Ascending aorta (tissue), 2 donors: ENCODE data around the gene SLC39A7. TPM values are rescaled to one million over a fixed set of nuclear protein-coding genes. Genes with fewer than 3 reads are reported as not detected.

ENCODE experiments used
- DNase-seq, 2 donors: peaks; one replicate each; pipeline ENCODE4 v3.0.0-alpha.2; 2019; ENCODE audit warnings: low spot score in 2 of 2
- H3K27ac ChIP-seq, 2 donors: fragments of 200-600 bp; sonication (generic); one replicate each; pipeline ENCODE4 v1.5.1; 2016 to 2017; ENCODE audit warnings: mild to moderate bottlenecking in 1 of 2
- H3K27me3 ChIP-seq: fragments of 200-600 bp; sonication (generic); one replicate; pipeline ENCODE4 v1.5.1; 2017
- H3K36me3 ChIP-seq, 2 donors: fragments of 200-600 bp; sonication (generic); one replicate each; pipeline ENCODE4 v1.5.1; 2016
- H3K4me1 ChIP-seq, 2 donors: fragments of 200-600 bp; sonication (generic); one replicate each; pipeline ENCODE4 v1.5.1; 2016 to 2017; ENCODE audit warnings: mild to moderate bottlenecking in 1 of 2
- H3K4me3 ChIP-seq, 2 donors: fragments of 200-600 bp; sonication (generic); one replicate each; pipeline ENCODE4 v1.5.1; 2016 to 2017; ENCODE audit warnings: mild to moderate bottlenecking in 1 of 2
- H3K9me3 ChIP-seq, 2 donors: fragments of 200-600 bp; sonication (generic); one replicate each; pipeline ENCODE4 v1.5.1; 2016
- CTCF ChIP-seq, 3 experiments: fragments of 200-600 bp in 2 of 3; fragments of 450-650 bp in 1 of 3; sonication (generic) in 2 of 3; IDR thresholded peaks; one replicate each; pipeline ENCODE4 v1.5.1; 2016 to 2019; ENCODE audit warnings: antibody characterized with exemption in 3 of 3, mild to moderate bottlenecking in 1 of 3, moderate library complexity in 1 of 3
- intact Hi-C: fragments of 100-400 bp; cut with DNase I; formaldehyde crosslinking; loops from one replicate; pipeline ENCODE4 v1.15.1; 2023
- total RNA-seq: library from RNA; depleted of rRNA; stranded (reverse); fragments of >200 nt; gene quantifications from one replicate; pipeline ENCODE4 v1.1.0, GENCODE V29; 2016

SLC39A7 gene
- total RNA-seq, 1 donor from 2014 or later, result 59.7 TPM

DNA sequence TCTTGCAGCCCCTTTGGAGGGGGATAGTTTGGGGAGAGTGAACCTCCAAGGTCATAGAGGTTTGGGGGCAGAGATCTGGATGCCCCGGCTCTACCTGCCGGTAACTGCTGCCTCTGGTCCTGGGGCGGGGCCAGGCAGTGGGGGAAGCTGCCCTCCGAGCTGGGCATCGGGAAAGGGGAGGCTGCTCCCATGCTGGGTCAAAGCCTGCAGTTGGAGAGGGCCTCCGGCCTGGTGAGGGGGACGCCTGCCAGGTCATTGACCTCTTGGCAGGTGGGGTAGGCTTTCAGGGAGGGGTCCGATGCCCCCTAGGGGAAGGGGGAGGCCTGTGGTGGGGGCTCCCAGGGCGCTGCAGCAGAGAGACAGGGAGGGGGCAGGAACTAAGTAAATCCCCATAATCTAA is 15.5 kb upstream of the SLC39A7 start:
- no peak for TF ChIP-seq CTCF (IDR thresholded peaks at IDR 0.05)
- H3K4me3 ChIP-seq, result no peak overlapping the region
- no peak for DNase-seq
- H3K36me3 ChIP-seq, result no peaks in the 10 kb centered on the region
- intact Hi-C loops, result no loop called here
- no peak overlapping the region for H3K27ac ChIP-seq
- no peaks in the 10 kb centered on the region for H3K9me3 ChIP-seq
- H3K4me1 ChIP-seq, result no peaks in the 10 kb centered on the region
- H3K27me3 ChIP-seq, result no peaks in the 10 kb centered on the region

GRCh38 chr6:33185654-33186187 is 14.9 kb upstream of the SLC39A7 start:
- Histone ChIP-seq H3K27ac (no peak overlapping the region), H3K4me3 (no peak overlapping the region), H3K36me3 (no peaks in the 10 kb centered on the region), H3K4me1 (no peaks in the 10 kb centered on the region), H3K9me3 (no peaks in the 10 kb centered on the region), H3K27me3 (no peaks in the 10 kb centered on the region)
- intact Hi-C loops, result no loop called here
- no peak for TF ChIP-seq CTCF (IDR thresholded peaks at IDR 0.05)
- no peak for DNase-seq

GRCh38 chr6:33187809-33188208 is 12.9 kb upstream of the SLC39A7 start:
- Histone ChIP-seq H3K4me1 (peaks cover 7 to 9% of the 10 kb centered on the region in 2 donors), H3K36me3 (no peaks in the 10 kb centered on the region), H3K27me3 (peaks cover 4% of the 10 kb centered on the region), H3K27ac (no peak overlapping the region), H3K4me3 (no peak overlapping the region), H3K9me3 (no peaks in the 10 kb centered on the region)
- DNase-seq, result no peak
- TF ChIP-seq CTCF (IDR thresholded peaks at IDR 0.05), result no peak
- intact Hi-C loops, result no loop called here

GRCh38 chr6:33189164-33189563 is 11.5 kb upstream of the SLC39A7 start:
- TF ChIP-seq CTCF (IDR thresholded peaks at IDR 0.05), result no peak

DNA sequence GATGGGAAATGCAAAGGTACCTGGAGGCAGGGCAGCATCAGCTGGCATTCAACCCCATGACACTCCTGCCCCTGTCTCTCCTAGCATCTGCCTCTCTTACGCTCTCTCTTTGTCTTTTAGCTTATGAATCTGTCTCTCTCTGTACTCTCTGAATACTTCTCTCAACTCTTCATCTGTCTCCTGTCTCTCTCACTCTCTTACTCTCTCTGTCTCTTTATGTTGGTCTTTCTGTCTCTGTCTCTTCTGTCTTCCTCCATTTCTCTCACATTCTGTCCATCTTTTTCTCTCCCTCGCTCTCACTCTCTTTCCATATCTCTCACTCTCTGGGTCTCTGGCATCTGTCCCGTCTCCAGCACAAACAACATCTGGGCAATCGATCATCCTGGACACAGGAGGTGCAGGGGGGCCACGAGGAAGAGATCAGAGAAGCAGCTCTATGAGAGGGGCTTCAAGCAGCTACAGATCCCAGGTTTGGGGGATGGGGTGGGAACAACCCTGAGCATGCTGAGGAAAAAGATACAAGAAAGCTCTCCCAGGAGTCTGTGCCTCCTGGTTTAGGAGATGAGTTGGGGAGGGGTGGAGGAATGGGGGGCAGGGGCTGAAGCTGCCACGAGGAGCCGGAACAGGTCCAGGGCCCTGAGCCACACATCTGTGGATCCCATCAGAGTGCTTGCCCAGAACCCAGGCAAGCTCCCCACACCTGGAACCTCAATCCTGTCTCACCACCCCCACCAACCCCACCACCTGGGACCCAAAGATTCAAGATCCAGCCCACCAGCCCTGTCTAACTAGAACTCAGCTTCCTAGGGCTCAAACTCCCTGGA is 10.8 kb upstream of the SLC39A7 start:
- peaks cover 1 to 8% of the 10 kb centered on the region in 2 donors for H3K36me3 ChIP-seq
- H3K27ac ChIP-seq, result no peak overlapping the region
- intact Hi-C loops, result no loop called here
- H3K9me3 ChIP-seq, result no peaks in the 10 kb centered on the region
- no peak for TF ChIP-seq CTCF (IDR thresholded peaks at IDR 0.05)
- no peak overlapping the region for H3K4me3 ChIP-seq
- DNase-seq, result no peak
- H3K27me3 ChIP-seq, result peaks cover 4% of the 10 kb centered on the region
- peaks cover 11% of the 10 kb centered on the region in 2 donors for H3K4me1 ChIP-seq

More at GRCh38 chr6:33189164-33189563, 11.5 kb upstream of the SLC39A7 start:
- Histone ChIP-seq H3K27me3 (peaks cover 4% of the 10 kb centered on the region), H3K36me3 (peaks cover 0 to 2% of the 10 kb centered on the region in 2 donors), H3K4me1 (peaks cover 11% of the 10 kb centered on the region in 2 donors), H3K4me3 (no peak overlapping the region), H3K9me3 (no peaks in the 10 kb centered on the region), H3K27ac (no peak overlapping the region)
- intact Hi-C loops, result no loop called here
- no peak for DNase-seq
